ENCODE data around the gene KRTAP12-3.

DNA sequence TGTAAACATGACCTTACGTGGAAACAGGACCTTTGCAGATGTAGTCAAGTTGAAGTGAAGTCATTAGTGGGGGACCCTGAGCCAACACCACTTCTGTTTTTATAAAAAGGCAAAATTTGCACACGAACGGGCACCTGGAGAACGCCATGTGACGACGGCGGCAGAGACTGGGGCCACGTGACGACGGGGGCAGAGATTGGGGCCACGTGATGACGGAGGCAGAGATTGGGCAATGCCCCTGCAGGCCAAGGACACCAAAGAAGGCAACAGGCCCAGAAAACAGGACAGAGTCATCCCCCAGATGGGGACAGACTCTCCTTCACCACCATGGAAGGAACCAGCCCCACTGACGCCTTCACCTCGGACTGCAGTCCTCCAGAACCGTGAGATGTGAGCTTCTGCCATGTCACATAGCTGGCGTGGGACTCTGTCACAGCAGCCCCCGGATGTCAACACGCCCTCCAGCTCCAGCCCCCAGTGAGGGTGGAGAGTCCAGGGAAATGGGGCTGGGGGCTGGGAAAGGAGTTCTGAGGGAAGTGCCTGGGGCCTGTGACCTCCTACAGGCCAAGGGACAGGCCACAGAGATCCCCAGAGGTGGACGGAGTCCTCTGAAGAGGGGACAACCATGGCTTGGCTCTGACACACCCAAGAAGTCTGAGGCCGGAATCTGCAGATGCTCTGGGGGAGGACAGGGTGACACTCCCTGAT, 7.3 kb upstream of the KRTAP12-3 start:
- no peak for TF ChIP-seq SP1 (IDR thresholded peaks at IDR 0.05)
- TF ChIP-seq SUZ12 (IDR thresholded peaks at IDR 0.05) = no peak
- TF ChIP-seq ELF4 (IDR thresholded peaks at IDR 0.05) = no peak
- TF ChIP-seq, protein P1, sequence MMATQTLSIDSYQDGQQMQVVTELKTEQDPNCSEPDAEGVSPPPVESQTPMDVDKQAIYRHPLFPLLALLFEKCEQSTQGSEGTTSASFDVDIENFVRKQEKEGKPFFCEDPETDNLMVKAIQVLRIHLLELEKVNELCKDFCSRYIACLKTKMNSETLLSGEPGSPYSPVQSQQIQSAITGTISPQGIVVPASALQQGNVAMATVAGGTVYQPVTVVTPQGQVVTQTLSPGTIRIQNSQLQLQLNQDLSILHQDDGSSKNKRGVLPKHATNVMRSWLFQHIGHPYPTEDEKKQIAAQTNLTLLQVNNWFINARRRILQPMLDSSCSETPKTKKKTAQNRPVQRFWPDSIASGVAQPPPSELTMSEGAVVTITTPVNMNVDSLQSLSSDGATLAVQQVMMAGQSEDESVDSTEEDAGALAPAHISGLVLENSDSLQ (IDR thresholded peaks at IDR 0.05) = no peak

Measured in HEK293T (cell line).